Measurements from ENCODE around the gene EML1. TPM values are rescaled to one million over a fixed set of nuclear protein-coding genes. Genes with fewer than 3 reads are reported as not detected.

EML1 gene
- total RNA-seq, 1 donor from 2014 or later = 24.1 TPM

- no peak for DNase-seq (ENCODE audit: low read depth)
These were observed 17.9 kb upstream of the EML1 start for GRCh38 chr14:99775351-99775750.

DNA sequence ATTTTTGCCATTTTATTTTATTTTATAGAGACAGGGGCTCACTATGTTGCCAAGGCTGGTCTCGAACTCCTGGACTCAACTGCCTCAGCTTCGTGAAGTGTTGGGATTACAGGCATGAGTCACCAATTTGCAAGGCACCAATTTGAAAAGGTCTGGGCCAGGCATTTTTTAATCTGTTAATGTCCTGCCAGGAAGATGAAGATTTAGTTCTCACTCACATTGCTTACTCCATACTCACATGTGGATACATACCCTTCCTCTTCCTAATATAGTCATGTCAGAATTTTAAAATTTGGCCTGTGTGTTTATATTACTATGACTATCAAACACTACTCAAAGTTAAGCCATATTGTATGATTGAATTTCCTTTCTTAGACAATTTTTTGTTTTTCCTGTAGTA lies 15.3 kb upstream of the EML1 start:
- no peak for DNase-seq (ENCODE audit: low read depth)

DNA sequence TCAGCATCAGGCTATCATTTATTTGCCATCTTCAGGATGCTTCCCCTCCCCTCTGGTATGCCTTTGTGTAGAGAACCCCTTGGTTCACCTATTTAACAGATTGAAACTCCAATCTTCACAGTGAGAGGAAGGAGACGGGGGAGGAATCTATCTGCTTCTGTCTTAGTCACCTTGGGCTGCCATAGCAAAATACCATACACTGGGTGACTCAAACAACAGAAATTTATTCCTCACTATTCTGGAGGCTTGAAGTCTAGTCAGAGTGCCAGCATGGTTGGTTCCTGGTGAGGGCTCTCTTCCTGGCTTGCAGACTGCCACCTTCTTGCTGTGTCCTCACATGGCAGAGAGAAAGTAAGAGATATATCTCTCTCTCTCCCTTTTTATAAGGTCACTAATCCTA lies 13.5 kb upstream of the EML1 start:
- no peak for DNase-seq (ENCODE audit: low read depth)

DNA sequence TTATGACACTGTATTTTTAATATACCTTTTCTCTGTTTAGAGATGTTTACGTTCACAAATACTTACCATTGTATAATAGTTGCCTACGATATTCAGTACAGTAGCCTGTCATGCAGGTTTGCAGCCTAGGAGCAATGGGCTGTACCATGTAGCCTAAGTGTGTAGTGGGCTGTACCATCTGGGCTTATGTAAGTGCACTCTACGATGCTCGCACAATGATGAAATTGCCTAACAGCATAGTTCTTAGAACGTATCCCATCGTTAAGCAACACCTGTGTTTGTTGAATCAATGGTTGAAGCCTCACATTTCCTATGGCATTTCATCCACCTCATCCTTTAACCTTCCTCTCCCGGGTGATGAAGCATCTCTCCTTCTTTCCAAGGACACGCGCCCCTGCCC lies 12.5 kb upstream of the EML1 start:
- DNase-seq (ENCODE audit: low read depth) = no peak

GRCh38 chr14:99781091-99781490 lies 12.1 kb upstream of the EML1 start:
- DNase-seq (ENCODE audit: low read depth) = no peak

- no peak for DNase-seq (ENCODE audit: low read depth)
These were observed 11.2 kb upstream of the EML1 start for GRCh38 chr14:99781853-99782610.

- DNase-seq (ENCODE audit: low read depth) = no peak
These were observed 8.7 kb upstream of the EML1 start for GRCh38 chr14:99784508-99784907.

DNA sequence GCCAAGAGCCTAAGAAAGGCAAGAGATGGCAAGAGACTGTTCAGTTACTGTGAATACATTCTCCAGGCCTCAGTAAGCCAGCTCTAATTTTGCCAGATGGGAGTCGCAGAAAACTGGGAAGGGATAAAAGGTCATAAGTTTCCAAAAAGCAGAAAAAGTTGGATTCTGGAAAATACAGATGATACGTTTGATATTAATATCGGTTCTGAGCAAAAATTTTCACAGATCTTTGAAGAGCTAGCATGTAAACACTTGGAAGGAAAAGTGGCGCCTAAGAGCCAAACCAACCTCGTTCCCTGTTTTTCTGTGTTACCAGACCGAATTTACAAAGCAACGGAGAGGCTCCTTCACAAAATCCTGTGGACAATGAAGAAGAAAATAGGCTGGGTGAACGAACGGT lies 7.8 kb upstream of the EML1 start:
- no peak for DNase-seq (ENCODE audit: low read depth)

- no peak for DNase-seq (ENCODE audit: low read depth)
These were observed 6.7 kb upstream of the EML1 start for GRCh38 chr14:99786511-99786989.

GRCh38 chr14:99788713-99789112 lies 4.5 kb upstream of the EML1 start:
- DNase-seq (ENCODE audit: low read depth) = no peak

DNA sequence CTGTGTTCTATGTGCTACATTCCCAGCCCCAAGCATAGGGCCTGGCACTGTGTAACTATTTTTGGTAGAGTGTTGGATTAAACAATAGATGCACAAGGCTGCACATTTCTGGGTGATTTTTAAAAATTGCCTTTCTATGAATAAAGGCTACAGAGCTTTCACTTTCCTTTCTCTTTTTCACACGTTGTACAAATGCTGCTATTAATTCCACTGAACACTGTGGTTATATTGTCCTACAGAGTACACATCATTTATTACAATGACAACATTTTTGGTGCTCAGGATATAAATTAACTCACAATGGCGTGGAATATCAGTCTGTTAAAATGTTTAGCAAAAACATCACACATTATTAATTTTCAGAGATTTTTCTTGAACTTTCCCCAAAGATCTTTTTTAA lies 3.6 kb upstream of the EML1 start:
- no peak for DNase-seq (ENCODE audit: low read depth)

DNA sequence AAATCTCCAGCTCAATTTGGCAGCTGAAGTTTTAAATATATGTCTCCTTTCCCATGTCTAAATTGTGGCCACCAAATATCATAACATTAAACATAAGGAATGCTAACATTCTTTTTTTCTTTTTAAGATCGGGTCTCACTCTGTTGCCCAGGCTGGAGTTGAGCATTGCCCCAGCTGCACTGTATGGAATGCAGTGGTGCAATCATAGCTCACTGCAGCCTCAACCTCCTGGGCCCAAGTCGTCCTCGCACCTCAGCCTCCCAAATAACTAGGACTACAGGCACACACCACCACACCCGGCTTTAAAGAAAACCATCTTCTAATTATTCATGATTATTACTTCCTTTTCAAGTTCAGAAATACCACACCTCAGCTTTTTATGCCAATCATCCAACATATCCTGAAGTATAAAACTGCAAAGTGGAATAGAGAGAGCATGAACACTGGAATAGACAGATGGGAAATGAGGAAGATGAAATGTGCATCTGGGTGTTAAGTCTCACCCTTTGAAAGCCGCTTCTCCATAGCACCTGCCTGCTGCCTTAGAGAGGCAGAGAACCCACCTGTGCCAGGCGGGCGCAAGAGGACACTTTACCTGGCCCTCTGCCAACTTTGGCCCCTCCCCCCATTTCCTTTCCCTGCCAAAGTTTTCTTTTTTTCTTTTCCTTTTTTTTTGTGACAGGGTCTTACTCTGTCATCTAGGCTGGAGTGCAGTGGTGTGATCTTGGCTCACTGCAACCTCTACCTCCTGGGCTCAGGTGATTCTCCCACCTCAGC lies 2.8 kb upstream of the EML1 start:
- DNase-seq (ENCODE audit: low read depth) = no peak

DNA sequence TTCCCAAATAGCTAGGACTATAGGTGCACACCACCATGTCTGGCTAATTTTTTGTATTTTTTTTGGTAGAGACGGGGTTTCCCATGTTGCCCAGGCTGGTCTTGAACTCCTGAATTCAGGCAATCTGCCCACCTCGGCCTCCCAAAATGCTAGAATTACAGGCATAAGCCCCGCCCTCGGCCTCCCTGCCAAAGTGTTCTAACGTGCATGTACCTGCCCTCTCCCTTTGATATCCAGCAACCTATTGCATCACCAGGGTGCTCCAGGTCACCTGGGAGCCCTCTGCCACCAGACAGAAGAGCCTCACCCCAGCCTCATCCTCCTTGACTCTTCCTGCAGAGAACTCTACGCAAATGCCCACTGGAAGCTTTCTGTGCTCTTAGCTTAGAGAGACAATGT lies 2.2 kb upstream of the EML1 start:
- DNase-seq (ENCODE audit: low read depth) = no peak

GRCh38 chr14:99791476-99792209 lies 1.6 kb upstream of the EML1 start:
- DNase-seq (ENCODE audit: low read depth) = no peak

GRCh38 chr14:99792210-99792535 lies 1.0 kb upstream of the EML1 start:
- DNase-seq (ENCODE audit: low read depth) = no peak

DNA sequence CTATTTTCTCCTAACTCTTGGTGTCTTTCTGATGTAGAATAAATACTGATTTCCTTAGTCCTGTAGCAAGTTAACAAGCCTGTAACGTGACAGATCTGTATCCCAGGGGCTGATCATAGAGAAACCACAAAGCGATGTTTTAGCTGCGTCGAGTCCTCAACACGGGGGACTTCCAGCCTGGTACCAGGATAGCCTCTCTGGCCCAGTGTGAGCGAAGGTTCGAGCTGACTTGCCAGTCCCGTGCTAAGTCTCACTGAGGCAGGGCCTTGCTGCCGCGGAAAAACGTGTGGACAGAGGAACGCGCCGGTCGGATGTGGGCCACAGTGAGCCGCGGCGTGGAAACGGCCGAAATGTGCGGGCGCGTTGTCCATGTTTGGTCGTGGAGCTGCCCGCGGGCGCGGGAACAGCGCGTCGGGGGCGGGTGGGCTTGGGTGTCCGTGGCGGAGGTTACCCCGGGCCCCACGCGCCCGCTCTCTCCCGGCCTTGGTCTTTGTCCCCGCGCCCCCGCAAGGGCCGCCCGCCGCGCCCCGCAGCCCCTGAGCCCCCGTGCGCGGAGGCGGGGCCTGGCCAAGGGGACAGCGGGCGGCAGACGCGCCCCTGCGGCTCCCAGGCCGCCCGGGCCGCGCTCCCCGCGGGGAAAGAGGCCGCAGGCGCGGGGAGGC lies 531 bp upstream of the EML1 start:
- peak; percentile 22 for DNase-seq (ENCODE audit: low read depth)

DNA sequence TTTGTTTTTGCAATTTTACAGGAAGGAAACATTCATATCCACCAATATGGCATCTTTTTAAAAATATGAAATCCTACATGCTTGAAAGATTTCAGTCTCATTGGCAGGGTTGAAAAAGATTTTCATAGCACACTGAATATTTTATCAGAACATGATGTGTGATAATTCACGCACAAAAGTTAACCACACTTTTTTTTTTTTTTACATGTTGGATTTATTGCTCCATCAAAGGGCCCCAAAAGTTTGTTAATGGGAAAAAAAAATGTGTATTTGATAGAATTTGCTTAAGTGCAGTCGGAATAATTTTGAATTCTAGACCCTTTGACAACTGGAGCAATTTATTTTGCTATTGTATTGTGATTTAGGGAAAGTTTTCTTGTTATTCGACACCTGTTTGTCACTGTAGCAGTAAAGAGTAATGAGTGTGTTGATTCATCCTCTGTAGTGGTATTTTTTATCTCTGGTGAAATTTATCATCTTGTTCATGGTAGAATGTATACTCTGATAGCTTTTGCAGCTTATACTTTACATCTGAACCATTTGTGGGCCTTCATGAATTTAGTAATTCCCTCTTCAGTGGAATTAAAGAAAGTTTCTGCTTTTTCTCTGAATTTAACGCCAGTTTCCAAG lies 1.1 kb downstream of the EML1 start:
- DNase-seq (ENCODE audit: low read depth) = no peak

DNA sequence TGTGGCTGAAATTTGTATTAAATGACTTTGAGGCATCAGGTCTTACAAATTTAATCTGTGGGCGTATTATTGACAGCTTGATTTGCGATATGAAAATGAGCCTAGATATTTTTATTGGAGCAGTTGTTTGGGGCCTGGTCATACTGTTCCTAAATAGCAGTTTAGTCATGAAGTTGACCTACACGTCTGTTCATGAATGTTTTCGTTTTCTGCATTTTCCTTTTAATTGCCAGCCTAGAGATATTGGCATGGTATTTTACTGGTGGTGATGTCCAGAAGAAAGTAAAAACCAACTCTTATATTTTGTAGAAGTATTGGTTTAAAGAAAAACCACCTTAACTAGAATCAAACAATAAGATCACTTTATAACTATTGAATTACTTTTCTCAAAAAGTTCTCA lies 1.8 kb downstream of the EML1 start:
- DNase-seq (ENCODE audit: low read depth) = no peak

DNA sequence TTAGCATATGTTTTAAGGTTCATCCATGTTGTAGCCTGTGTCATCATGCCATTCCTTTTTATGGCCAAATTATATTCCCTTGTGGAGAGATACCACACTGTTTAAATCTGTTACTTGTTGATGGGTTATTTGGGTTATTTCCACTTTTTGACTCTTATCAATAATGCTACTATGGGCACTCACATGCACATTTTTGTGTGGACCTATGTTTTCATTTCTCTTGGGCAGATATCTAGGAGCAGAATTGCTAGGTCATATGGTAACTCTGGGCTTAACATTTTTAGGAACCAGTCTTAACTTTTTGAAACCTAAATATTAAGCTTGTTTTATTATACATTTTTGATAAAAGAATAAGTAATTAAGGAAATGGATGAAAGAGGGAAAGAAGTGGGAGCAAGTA lies 4.0 kb downstream of the EML1 start:
- no peak for DNase-seq (ENCODE audit: low read depth)

DNA sequence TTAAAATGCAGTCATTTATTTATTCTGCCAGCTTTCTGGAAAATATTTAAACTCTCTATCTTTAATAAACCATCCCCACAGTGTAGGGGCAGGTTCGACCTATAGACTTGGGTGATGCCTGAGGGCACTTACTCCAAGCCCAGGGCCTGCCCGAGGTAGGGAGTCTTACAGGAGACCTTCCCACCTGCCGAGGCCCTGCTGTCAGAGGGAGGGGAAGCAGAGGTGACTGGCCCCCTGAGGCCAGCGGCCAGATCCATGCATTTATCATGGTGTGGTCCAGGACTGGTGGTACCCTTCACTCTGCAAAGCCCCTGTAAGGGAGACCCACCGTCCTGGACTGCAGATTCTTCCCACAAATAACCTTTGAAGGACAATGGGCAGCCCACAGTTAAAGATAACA lies 7.6 kb downstream of the EML1 start:
- DNase-seq (ENCODE audit: low read depth) = no peak

Data from myocyte (in vitro differentiated cells).